Stimulated activated naive CD8-positive, alpha-beta T cell treated with anti-CD3 and anti-CD28 coated beads, Interleukin-15, Interleukin-2, amounts not matched to agents 100 ng/mL and 50 ng/mL, for 24 hours (primary cell): ENCODE data around the gene SH3RF3.

Source experiments
- H3K27ac Mint-ChIP-seq: one replicate; pipeline ENCODE4 v1.8.0; 2021; ENCODE audit warnings: mild to moderate bottlenecking, mixed read lengths
- H3K27me3 Mint-ChIP-seq: one replicate; pipeline ENCODE4 v1.8.0; 2021; ENCODE audit warnings: mixed read lengths
- H3K36me3 Mint-ChIP-seq: one replicate; pipeline ENCODE4 v1.8.0; 2021; ENCODE audit warnings: low read depth, mixed read lengths
- H3K4me1 Mint-ChIP-seq: one replicate; pipeline ENCODE4 v1.8.0; 2021; ENCODE audit warnings: low read depth, mixed read lengths
- H3K4me3 Mint-ChIP-seq: one replicate; pipeline ENCODE4 v1.8.0; 2021; ENCODE audit warnings: mild to moderate bottlenecking, mixed read lengths
- H3K9me3 Mint-ChIP-seq: one replicate; pipeline ENCODE4 v1.8.0; 2021; ENCODE audit warnings: mixed read lengths

SH3RF3 gene

GRCh38 chr2:109351164-109351756, 222.3 kb downstream of the SH3RF3 start:
- Mint-ChIP-seq H3K27me3 (no peaks in the 10 kb centered on the region), H3K36me3 (no peaks in the 10 kb centered on the region), H3K9me3 (no peaks in the 10 kb centered on the region), H3K4me1 (peaks cover 35% of the 10 kb centered on the region), H3K4me3 (no peak overlapping the region), H3K27ac (no peak overlapping the region)

GRCh38 chr2:109352056-109352897, 223.3 kb downstream of the SH3RF3 start:
- H3K27ac Mint-ChIP-seq = no peak overlapping the region
- peaks cover 35% of the 10 kb centered on the region for H3K4me1 Mint-ChIP-seq
- no peaks in the 10 kb centered on the region for H3K27me3 Mint-ChIP-seq
- no peaks in the 10 kb centered on the region for H3K9me3 Mint-ChIP-seq
- H3K36me3 Mint-ChIP-seq = no peaks in the 10 kb centered on the region
- H3K4me3 Mint-ChIP-seq = no peak overlapping the region

GRCh38 chr2:109352898-109353689, 224.1 kb downstream of the SH3RF3 start:
- Mint-ChIP-seq H3K27ac (no peak overlapping the region), H3K9me3 (no peaks in the 10 kb centered on the region), H3K36me3 (no peaks in the 10 kb centered on the region), H3K4me1 (peaks cover 33% of the 10 kb centered on the region), H3K4me3 (no peak overlapping the region), H3K27me3 (no peaks in the 10 kb centered on the region)

- Mint-ChIP-seq H3K27me3 (no peaks in the 10 kb centered on the region), H3K27ac (no peak overlapping the region), H3K9me3 (peaks cover 8% of the 10 kb centered on the region), H3K4me3 (no peak overlapping the region), H3K4me1 (peaks cover 23% of the 10 kb centered on the region), H3K36me3 (no peaks in the 10 kb centered on the region)
Measured at GRCh38 chr2:109353806-109354745, 225.1 kb downstream of the SH3RF3 start.

GRCh38 chr2:109355192-109355843, 226.3 kb downstream of the SH3RF3 start:
- Mint-ChIP-seq H3K27ac (no peak overlapping the region), H3K9me3 (peaks cover 10% of the 10 kb centered on the region), H3K4me3 (no peak overlapping the region), H3K4me1 (peaks cover 10% of the 10 kb centered on the region), H3K27me3 (no peaks in the 10 kb centered on the region), H3K36me3 (no peaks in the 10 kb centered on the region)

GRCh38 chr2:109356324-109357035, 227.5 kb downstream of the SH3RF3 start:
- Mint-ChIP-seq H3K4me1 (no peaks in the 10 kb centered on the region), H3K27ac (no peak overlapping the region), H3K9me3 (peaks cover 10% of the 10 kb centered on the region), H3K27me3 (no peaks in the 10 kb centered on the region), H3K36me3 (no peaks in the 10 kb centered on the region), H3K4me3 (no peak overlapping the region)

- Mint-ChIP-seq H3K4me3 (no peak overlapping the region), H3K36me3 (no peaks in the 10 kb centered on the region), H3K4me1 (no peaks in the 10 kb centered on the region), H3K27ac (no peak overlapping the region), H3K27me3 (no peaks in the 10 kb centered on the region), H3K9me3 (peaks cover under 1% of the 10 kb centered on the region)
Measured at GRCh38 chr2:109364217-109364616, 235.2 kb downstream of the SH3RF3 start.

- Mint-ChIP-seq H3K36me3 (no peaks in the 10 kb centered on the region), H3K4me1 (no peaks in the 10 kb centered on the region), H3K27me3 (no peaks in the 10 kb centered on the region), H3K27ac (no peak overlapping the region), H3K9me3 (no peaks in the 10 kb centered on the region), H3K4me3 (no peak overlapping the region)
Measured at GRCh38 chr2:109365131-109365530, 236.1 kb downstream of the SH3RF3 start.

- no peaks in the 10 kb centered on the region for H3K27me3 Mint-ChIP-seq
- H3K4me1 Mint-ChIP-seq = no peaks in the 10 kb centered on the region
- H3K4me3 Mint-ChIP-seq = no peak overlapping the region
- H3K36me3 Mint-ChIP-seq = no peaks in the 10 kb centered on the region
- no peaks in the 10 kb centered on the region for H3K9me3 Mint-ChIP-seq
- H3K27ac Mint-ChIP-seq = no peak overlapping the region
Measured at GRCh38 chr2:109367683-109368082, 238.7 kb downstream of the SH3RF3 start.

- Mint-ChIP-seq H3K4me1 (no peaks in the 10 kb centered on the region), H3K27me3 (no peaks in the 10 kb centered on the region), H3K4me3 (no peak overlapping the region), H3K36me3 (no peaks in the 10 kb centered on the region), H3K27ac (no peak overlapping the region), H3K9me3 (no peaks in the 10 kb centered on the region)
Measured at GRCh38 chr2:109368798-109369197, 239.8 kb downstream of the SH3RF3 start.

- H3K4me3 Mint-ChIP-seq = no peak overlapping the region
- H3K4me1 Mint-ChIP-seq = no peaks in the 10 kb centered on the region
- no peak overlapping the region for H3K27ac Mint-ChIP-seq
- H3K9me3 Mint-ChIP-seq = no peaks in the 10 kb centered on the region
- H3K27me3 Mint-ChIP-seq = no peaks in the 10 kb centered on the region
- no peaks in the 10 kb centered on the region for H3K36me3 Mint-ChIP-seq
Measured at GRCh38 chr2:109369671-109370191, 240.7 kb downstream of the SH3RF3 start.

- Mint-ChIP-seq H3K27ac (no peak overlapping the region), H3K4me1 (no peaks in the 10 kb centered on the region), H3K4me3 (no peak overlapping the region), H3K36me3 (no peaks in the 10 kb centered on the region), H3K27me3 (no peaks in the 10 kb centered on the region), H3K9me3 (no peaks in the 10 kb centered on the region)
Measured at GRCh38 chr2:109370399-109371035, 241.5 kb downstream of the SH3RF3 start.
